Memory B cell (primary cell): ENCODE results near the gene TMEM178B.

ENCODE experiments used
- ATAC-seq: fragments of 150-1000 bp; cut with Tn5 transposase; 2 replicates; pipeline ENCODE4 v1.10.0; 2021; ENCODE audit warnings: low read depth, mild to moderate bottlenecking, moderate library complexity
- DNase-seq, 2 donors: peaks; one replicate each; pipeline ENCODE4 v3.0.0; 2022; ENCODE audit warnings: low spot score in 2 of 2
- H3K27ac Mint-ChIP-seq: one replicate; pipeline ENCODE4 v1.8.0; 2022; ENCODE audit warnings: mild to moderate bottlenecking, moderate library complexity, mixed read lengths
- H3K27me3 Mint-ChIP-seq: one replicate; pipeline ENCODE4 v1.8.0; 2022; ENCODE audit warnings: mixed read lengths
- H3K36me3 Mint-ChIP-seq: one replicate; pipeline ENCODE4 v1.8.0; 2022; ENCODE audit warnings: mild to moderate bottlenecking, mixed read lengths
- H3K4me1 Mint-ChIP-seq: one replicate; pipeline ENCODE4 v1.8.0; 2022; ENCODE audit warnings: mixed read lengths
- H3K4me3 Mint-ChIP-seq: one replicate; pipeline ENCODE4 v1.8.0; 2022; ENCODE audit warnings: mild to moderate bottlenecking, moderate library complexity, mixed read lengths
- H3K9me3 Mint-ChIP-seq: one replicate; pipeline ENCODE4 v1.8.0; 2022; ENCODE audit warnings: mixed read lengths

The TMEM178B gene

GRCh38 chr7:141244435-141244834, 170.6 kb downstream of the TMEM178B start:
- Mint-ChIP-seq H3K27me3 (peaks cover 6% of the 10 kb centered on the region), H3K4me3 (no peak overlapping the region), H3K36me3 (no peaks in the 10 kb centered on the region), H3K4me1 (no peaks in the 10 kb centered on the region), H3K9me3 (no peaks in the 10 kb centered on the region), H3K27ac (no peak overlapping the region)
- DNase-seq (no peak), ATAC-seq (no peak)

GRCh38 chr7:141246426-141246825, 172.6 kb downstream of the TMEM178B start:
- no peak overlapping the region for H3K4me3 Mint-ChIP-seq
- no peak overlapping the region for H3K27ac Mint-ChIP-seq
- no peak for DNase-seq
- peaks cover 7% of the 10 kb centered on the region for H3K27me3 Mint-ChIP-seq
- no peaks in the 10 kb centered on the region for H3K9me3 Mint-ChIP-seq
- no peak for ATAC-seq
- H3K36me3 Mint-ChIP-seq = no peaks in the 10 kb centered on the region
- H3K4me1 Mint-ChIP-seq = no peaks in the 10 kb centered on the region

- no peak overlapping the region for H3K27ac Mint-ChIP-seq
- H3K27me3 Mint-ChIP-seq = peaks cover 9% of the 10 kb centered on the region
- no peaks in the 10 kb centered on the region for H3K36me3 Mint-ChIP-seq
- ATAC-seq (no peak), DNase-seq (no peak)
- H3K4me1 Mint-ChIP-seq = no peaks in the 10 kb centered on the region
- no peak overlapping the region for H3K4me3 Mint-ChIP-seq
- peaks cover 2% of the 10 kb centered on the region for H3K9me3 Mint-ChIP-seq
Observed at GRCh38 chr7:141251180-141251579, 177.3 kb downstream of the TMEM178B start.

- Mint-ChIP-seq H3K27ac (no peak overlapping the region), H3K4me3 (no peak overlapping the region), H3K4me1 (no peaks in the 10 kb centered on the region), H3K36me3 (no peaks in the 10 kb centered on the region), H3K9me3 (peaks cover 7% of the 10 kb centered on the region), H3K27me3 (peaks cover 10% of the 10 kb centered on the region)
- DNase-seq = no peak
- no peak for ATAC-seq
Observed at GRCh38 chr7:141251957-141252356, 178.1 kb downstream of the TMEM178B start.

- no peak for DNase-seq
- H3K27ac Mint-ChIP-seq = no peak overlapping the region
Observed at GRCh38 chr7:141257597-141257996, 183.7 kb downstream of the TMEM178B start.

GRCh38 chr7:141258559-141258958, 184.7 kb downstream of the TMEM178B start:
- Mint-ChIP-seq H3K4me1 (no peaks in the 10 kb centered on the region), H3K27me3 (peaks cover 7% of the 10 kb centered on the region), H3K27ac (no peak overlapping the region), H3K4me3 (no peak overlapping the region), H3K9me3 (peaks cover 20% of the 10 kb centered on the region), H3K36me3 (peaks cover 2% of the 10 kb centered on the region)
- DNase-seq = no peak
- no peak for ATAC-seq

More at GRCh38 chr7:141257597-141257996, 183.7 kb downstream of the TMEM178B start:
- peaks cover 6% of the 10 kb centered on the region for H3K27me3 Mint-ChIP-seq
- H3K4me1 Mint-ChIP-seq = no peaks in the 10 kb centered on the region
- peaks cover 20% of the 10 kb centered on the region for H3K9me3 Mint-ChIP-seq
- peaks cover 2% of the 10 kb centered on the region for H3K36me3 Mint-ChIP-seq
- no peak for ATAC-seq
- H3K4me3 Mint-ChIP-seq = no peak overlapping the region

GRCh38 chr7:141262101-141263090, 188.5 kb downstream of the TMEM178B start:
- DNase-seq = no peak
- Mint-ChIP-seq H3K36me3 (peaks cover 2% of the 10 kb centered on the region), H3K9me3 (peaks cover 13% of the 10 kb centered on the region), H3K27ac (no peak overlapping the region), H3K4me3 (no peak overlapping the region), H3K4me1 (no peaks in the 10 kb centered on the region), H3K27me3 (peaks cover 6% of the 10 kb centered on the region)
- ATAC-seq = no peak

- Mint-ChIP-seq H3K36me3 (peaks cover 2% of the 10 kb centered on the region), H3K4me3 (no peak overlapping the region), H3K27me3 (peaks cover 6% of the 10 kb centered on the region), H3K4me1 (no peaks in the 10 kb centered on the region), H3K27ac (no peak overlapping the region), H3K9me3 (peaks cover 9% of the 10 kb centered on the region)
- no peak for ATAC-seq
- no peak for DNase-seq
Observed at GRCh38 chr7:141263508-141263907, 189.6 kb downstream of the TMEM178B start.

- Mint-ChIP-seq H3K36me3 (peaks cover 2% of the 10 kb centered on the region), H3K9me3 (peaks cover 5% of the 10 kb centered on the region), H3K4me3 (no peak overlapping the region), H3K27ac (no peak overlapping the region), H3K4me1 (no peaks in the 10 kb centered on the region), H3K27me3 (peaks cover 6% of the 10 kb centered on the region)
- DNase-seq = no peak
- ATAC-seq = no peak
Observed at GRCh38 chr7:141263983-141264382, 190.1 kb downstream of the TMEM178B start.

DNA sequence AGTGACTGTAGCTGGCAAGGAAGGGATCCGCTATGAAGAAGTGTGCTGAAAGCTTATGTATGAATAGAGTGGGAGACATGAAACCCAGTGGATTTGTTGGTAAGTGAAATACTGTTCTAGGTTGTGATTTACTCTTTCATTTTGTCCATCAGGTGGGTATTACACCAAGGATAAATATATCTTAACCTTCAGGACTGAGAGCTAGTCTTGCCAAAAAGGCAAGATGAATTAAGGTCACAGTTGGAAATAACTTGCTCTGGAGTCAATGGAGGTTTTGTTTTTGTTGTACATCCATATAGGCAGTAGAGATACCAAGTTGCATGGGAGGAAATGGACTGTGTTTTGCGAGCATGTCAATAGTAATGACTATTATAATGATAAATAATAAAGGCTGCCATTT, 190.6 kb downstream of the TMEM178B start:
- no peak for DNase-seq
- peaks cover 6% of the 10 kb centered on the region for H3K27me3 Mint-ChIP-seq
- peaks cover 4% of the 10 kb centered on the region for H3K9me3 Mint-ChIP-seq
- no peak overlapping the region for H3K27ac Mint-ChIP-seq
- no peak overlapping the region for H3K4me3 Mint-ChIP-seq
- no peak for ATAC-seq
- H3K36me3 Mint-ChIP-seq = peaks cover 2% of the 10 kb centered on the region
- no peaks in the 10 kb centered on the region for H3K4me1 Mint-ChIP-seq

GRCh38 chr7:141265668-141266067, 191.8 kb downstream of the TMEM178B start:
- ATAC-seq (no peak), DNase-seq (no peak)
- H3K27ac Mint-ChIP-seq = no peak overlapping the region
- H3K9me3 Mint-ChIP-seq = no peaks in the 10 kb centered on the region
- peaks cover 6% of the 10 kb centered on the region for H3K27me3 Mint-ChIP-seq
- no peak overlapping the region for H3K4me3 Mint-ChIP-seq
- no peaks in the 10 kb centered on the region for H3K4me1 Mint-ChIP-seq
- H3K36me3 Mint-ChIP-seq = no peaks in the 10 kb centered on the region

DNA sequence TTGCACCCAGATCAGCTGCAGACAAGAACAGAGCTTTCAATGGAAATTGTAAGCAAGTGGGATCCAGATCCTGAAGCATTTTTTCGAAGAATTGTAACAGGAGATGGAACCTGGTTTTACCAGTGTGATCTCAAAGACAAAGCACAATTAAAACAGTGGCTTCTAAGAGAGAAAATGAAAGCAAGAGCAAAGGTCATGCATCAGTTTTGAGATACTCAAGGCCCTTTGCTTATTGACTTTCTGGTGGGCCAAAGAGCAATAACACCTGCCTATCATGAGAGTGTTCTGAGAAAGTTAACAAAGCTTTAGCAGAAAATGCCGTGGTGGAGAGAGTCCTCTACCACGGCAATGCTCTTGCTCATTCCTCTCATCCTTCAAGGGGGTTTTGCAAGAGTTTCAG, 194.8 kb downstream of the TMEM178B start:
- no peak for DNase-seq
- no peaks in the 10 kb centered on the region for H3K9me3 Mint-ChIP-seq
- H3K4me3 Mint-ChIP-seq = no peak overlapping the region
- H3K27me3 Mint-ChIP-seq = peaks cover 2% of the 10 kb centered on the region
- no peaks in the 10 kb centered on the region for H3K4me1 Mint-ChIP-seq
- no peak overlapping the region for H3K27ac Mint-ChIP-seq
- H3K36me3 Mint-ChIP-seq = no peaks in the 10 kb centered on the region
- no peak for ATAC-seq

DNA sequence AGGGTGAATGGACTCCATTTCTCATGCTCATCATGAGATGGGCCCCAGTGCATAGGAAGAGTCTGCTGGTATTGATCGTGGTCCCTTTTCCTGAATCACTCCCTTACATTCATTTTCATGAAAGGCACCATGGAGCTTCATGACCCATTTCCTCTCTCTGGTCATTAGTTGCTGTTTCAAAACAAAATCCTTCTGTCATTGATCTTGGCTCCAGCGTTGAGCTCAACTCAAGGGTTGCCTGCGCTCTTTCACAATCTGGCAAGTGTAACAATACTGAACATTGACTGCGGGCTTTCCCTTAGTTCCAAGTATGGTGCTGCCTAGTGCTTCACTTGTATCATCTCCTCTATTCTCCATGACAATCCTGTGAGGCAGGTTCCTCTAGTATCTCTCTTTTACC, 197.6 kb downstream of the TMEM178B start:
- DNase-seq (no peak), ATAC-seq (no peak)
- H3K27ac Mint-ChIP-seq = no peak overlapping the region
- no peaks in the 10 kb centered on the region for H3K36me3 Mint-ChIP-seq
- H3K27me3 Mint-ChIP-seq = no peaks in the 10 kb centered on the region
- H3K9me3 Mint-ChIP-seq = no peaks in the 10 kb centered on the region
- no peak overlapping the region for H3K4me3 Mint-ChIP-seq
- no peaks in the 10 kb centered on the region for H3K4me1 Mint-ChIP-seq

DNA sequence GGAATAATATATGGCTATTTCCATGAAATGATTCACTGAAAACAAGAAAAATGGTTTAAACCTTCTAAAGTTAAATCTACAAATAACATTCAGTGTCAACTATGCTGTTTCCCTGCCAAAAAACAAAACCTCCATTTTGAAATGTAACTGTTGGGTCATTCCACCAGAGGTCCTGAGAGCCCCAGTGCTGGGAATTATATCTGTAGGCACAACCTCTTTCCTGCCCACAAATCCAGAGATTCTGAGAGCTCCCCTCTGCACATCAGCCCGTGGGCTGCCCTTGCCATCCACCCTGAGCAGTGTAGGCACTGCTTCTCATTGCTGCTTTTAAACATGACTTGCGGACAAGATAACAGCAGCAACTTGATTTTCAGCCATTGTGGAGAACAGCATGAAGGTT, 198.6 kb downstream of the TMEM178B start:
- Mint-ChIP-seq H3K9me3 (no peaks in the 10 kb centered on the region), H3K4me3 (no peak overlapping the region), H3K36me3 (no peaks in the 10 kb centered on the region), H3K27me3 (no peaks in the 10 kb centered on the region), H3K4me1 (no peaks in the 10 kb centered on the region), H3K27ac (no peak overlapping the region)
- ATAC-seq = no peak
- no peak for DNase-seq

DNA sequence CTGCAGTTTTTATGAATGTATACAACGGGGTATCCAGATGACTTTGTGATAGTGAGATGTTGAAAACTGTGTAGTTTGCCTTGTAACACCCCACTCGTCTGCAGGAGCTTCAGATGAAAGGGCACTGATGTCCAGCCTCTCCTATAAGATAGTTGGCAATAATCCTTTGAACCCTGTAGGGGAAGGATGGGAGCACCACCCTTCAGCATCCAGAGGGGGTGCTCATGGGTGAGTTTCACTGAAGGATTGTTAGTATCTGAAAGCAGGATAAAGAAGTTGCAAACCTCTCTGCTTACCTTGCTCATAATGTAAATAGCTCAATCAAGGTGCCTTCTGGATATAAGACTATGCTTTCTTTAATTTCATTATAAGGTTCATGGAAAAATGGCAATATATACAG, 201.5 kb downstream of the TMEM178B start:
- no peak for ATAC-seq
- H3K9me3 Mint-ChIP-seq = peaks cover 3% of the 10 kb centered on the region
- DNase-seq = no peak
- no peaks in the 10 kb centered on the region for H3K4me1 Mint-ChIP-seq
- H3K27me3 Mint-ChIP-seq = no peaks in the 10 kb centered on the region
- no peak overlapping the region for H3K4me3 Mint-ChIP-seq
- H3K27ac Mint-ChIP-seq = no peak overlapping the region
- no peaks in the 10 kb centered on the region for H3K36me3 Mint-ChIP-seq
